Uterus (tissue), 4 donors: ENCODE measurements around the gene F2RL3. TPM values are rescaled to one million over a fixed set of nuclear protein-coding genes. Genes with fewer than 3 reads are reported as not detected.

Experiments used
- DNase-seq, 2 donors: peaks; one replicate each; pipeline ENCODE4 v3.0.0-alpha.2; 2019 to 2020
- H3K27ac ChIP-seq, 2 donors: fragments of 200-600 bp; sonication (generic); 1 replicate in 1 of 2; 2 replicates in 1 of 2; pipeline ENCODE4 v1.5.1; 2016 to 2018
- H3K27me3 ChIP-seq, 2 donors: fragments of 200-600 bp; sonication (generic); one replicate each; pipeline ENCODE4 v1.5.1; 2018 to 2019; ENCODE audit warnings: control low read depth in 1 of 2
- H3K36me3 ChIP-seq, 2 donors: fragments of 200-600 bp; sonication (generic); one replicate each; pipeline ENCODE4 v1.5.1; 2019; ENCODE audit warnings: control low read depth in 1 of 2
- H3K4me1 ChIP-seq, 2 donors: fragments of 200-600 bp; sonication (generic); one replicate each; pipeline ENCODE4 v1.5.1; 2018 to 2019; ENCODE audit warnings: control low read depth in 1 of 2
- H3K4me3 ChIP-seq, 2 donors: fragments of 200-600 bp; sonication (generic); 1 replicate in 1 of 2; 2 replicates in 1 of 2; pipeline ENCODE4 v1.5.1; 2018 to 2019; ENCODE audit warnings: mild to moderate bottlenecking in 1 of 2
- H3K9me3 ChIP-seq, 2 donors: fragments of 200-600 bp; sonication (generic); one replicate each; pipeline ENCODE4 v1.5.1; 2019; ENCODE audit warnings: control low read depth in 1 of 2
- POLR2A ChIP-seq, 2 donors: fragments of 450-650 bp; IDR thresholded peaks; one replicate each; pipeline ENCODE4 v1.6.1; 2016; ENCODE audit warnings: antibody characterized with exemption in 2 of 2, mild to moderate bottlenecking in 1 of 2, moderate library complexity in 1 of 2
- intact Hi-C: fragments of 100-400 bp; cut with DNase I; formaldehyde crosslinking; loops from one replicate; pipeline ENCODE4 v1.15.1; 2023; ENCODE audit warnings: low total_unique reads
- total RNA-seq, 4 donors: library from RNA; depleted of rRNA in 3 of 4; stranded (reverse); fragments of >200 nt in 3 of 4; gene quantifications; one replicate each; pipeline versions ENCODE4 v1.1.0 to v1.2.4, GENCODE V29; 2014 to 2023
- TF ChIP-seq, protein P1 (sequence below), 4 experiments: fragments of 200-600 bp in 2 of 4; fragments of 450-650 bp in 2 of 4; sonication (generic) in 2 of 4; IDR thresholded peaks; one replicate each; pipeline ENCODE4 v1.5.1; 2016 to 2019; ENCODE audit warnings: antibody characterized with exemption in 4 of 4, mild to moderate bottlenecking in 2 of 4, moderate library complexity in 1 of 4
- donor health status: DM: yes; HTN: yes; CAD: no.

The F2RL3 gene
- total RNA-seq, 4 donors from 2014 or later = 0.07 to 20.0 (median 6.3) TPM

DNA sequence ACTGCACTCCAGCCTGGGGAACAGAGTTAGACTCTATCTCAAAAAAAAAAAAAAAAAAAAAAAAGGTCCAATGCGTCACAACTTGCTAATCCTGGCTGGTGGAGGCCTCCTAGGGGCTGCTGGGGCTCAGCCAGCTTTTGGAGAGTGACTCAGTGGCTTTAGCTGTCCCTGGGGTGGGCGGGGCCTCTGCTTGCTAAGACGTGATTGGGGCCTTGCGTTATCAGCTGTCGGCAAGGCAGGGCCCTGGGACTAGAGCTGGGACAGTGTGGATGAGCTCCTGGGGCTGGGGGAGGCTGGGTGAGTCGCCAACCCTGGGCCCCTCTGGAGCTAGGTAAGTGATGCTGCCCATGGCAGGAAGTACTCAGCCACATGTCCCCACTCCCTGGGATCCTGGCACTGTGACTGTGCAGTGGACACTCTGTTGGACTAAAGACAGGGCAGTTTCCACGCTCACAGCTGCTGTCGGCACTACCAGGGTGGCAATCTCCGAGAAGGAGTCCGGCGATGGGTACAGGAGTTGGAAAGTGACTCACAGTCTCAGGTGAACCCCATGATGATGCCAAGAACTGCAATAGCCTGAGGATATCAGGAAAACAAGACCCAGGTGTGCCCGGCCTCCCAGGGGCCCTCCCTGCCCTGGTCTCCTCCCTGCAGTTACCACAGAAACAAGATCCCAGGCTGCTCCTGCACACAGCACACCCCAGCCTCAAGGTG, 32.2 kb downstream of the F2RL3 start:
- DNase-seq = no peak
- no peak overlapping the region for H3K27ac ChIP-seq
- H3K4me1 ChIP-seq = no peaks in the 10 kb centered on the region
- H3K27me3 ChIP-seq = no peaks in the 10 kb centered on the region
- no peaks in the 10 kb centered on the region for H3K9me3 ChIP-seq
- TF ChIP-seq POLR2A (IDR thresholded peaks at IDR 0.05) = no peak
- TF ChIP-seq, protein P1, sequence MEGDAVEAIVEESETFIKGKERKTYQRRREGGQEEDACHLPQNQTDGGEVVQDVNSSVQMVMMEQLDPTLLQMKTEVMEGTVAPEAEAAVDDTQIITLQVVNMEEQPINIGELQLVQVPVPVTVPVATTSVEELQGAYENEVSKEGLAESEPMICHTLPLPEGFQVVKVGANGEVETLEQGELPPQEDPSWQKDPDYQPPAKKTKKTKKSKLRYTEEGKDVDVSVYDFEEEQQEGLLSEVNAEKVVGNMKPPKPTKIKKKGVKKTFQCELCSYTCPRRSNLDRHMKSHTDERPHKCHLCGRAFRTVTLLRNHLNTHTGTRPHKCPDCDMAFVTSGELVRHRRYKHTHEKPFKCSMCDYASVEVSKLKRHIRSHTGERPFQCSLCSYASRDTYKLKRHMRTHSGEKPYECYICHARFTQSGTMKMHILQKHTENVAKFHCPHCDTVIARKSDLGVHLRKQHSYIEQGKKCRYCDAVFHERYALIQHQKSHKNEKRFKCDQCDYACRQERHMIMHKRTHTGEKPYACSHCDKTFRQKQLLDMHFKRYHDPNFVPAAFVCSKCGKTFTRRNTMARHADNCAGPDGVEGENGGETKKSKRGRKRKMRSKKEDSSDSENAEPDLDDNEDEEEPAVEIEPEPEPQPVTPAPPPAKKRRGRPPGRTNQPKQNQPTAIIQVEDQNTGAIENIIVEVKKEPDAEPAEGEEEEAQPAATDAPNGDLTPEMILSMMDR (IDR thresholded peaks at IDR 0.05) = no peak
- no peaks in the 10 kb centered on the region for H3K36me3 ChIP-seq
- intact Hi-C loops = no loop called here
- no peak overlapping the region for H3K4me3 ChIP-seq

DNA sequence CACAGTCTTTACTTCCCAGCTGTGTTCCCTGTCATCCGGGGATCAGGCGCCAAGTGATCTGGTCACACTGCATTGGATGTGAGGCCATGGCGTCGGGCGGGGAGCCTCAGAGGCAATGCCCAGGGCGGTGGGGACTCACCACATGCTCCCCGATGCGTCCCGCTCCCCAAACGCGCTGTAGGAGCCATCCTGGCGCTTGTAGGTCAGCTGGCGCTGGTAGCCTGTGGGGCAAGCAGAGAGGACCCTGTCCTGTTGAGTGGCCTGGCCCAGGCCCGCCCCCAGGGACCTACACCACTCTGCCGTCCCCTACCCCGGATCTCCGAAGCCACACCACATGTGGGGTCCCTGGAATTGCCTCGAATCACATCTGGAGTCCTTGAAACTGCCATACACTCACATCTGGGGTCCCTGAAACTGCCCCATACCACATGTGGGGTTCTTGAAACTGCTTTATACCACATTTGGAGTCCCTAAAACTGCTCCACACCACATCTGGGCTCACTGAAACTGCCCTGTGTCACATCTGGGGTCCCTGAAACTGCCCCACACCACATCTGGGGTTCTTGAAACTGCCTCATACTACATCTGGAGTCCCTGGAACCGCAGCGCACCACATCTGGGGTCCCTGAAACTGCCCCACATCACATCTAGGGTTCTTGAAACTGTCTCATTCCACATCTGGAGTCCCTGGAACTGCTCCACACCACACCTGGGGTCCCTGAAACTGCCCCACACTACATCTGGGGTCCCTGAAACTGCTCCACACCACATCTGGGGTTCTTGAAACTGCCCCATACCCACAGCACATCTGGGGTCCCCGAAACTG, 33.2 kb downstream of the F2RL3 start:
- Histone ChIP-seq H3K4me1 (no peaks in the 10 kb centered on the region), H3K27me3 (no peaks in the 10 kb centered on the region), H3K27ac (no peak overlapping the region), H3K4me3 (no peak overlapping the region), H3K36me3 (no peaks in the 10 kb centered on the region), H3K9me3 (no peaks in the 10 kb centered on the region)
- no peak for DNase-seq
- intact Hi-C loops = no loop called here
- no peak for TF ChIP-seq POLR2A (IDR thresholded peaks at IDR 0.05)
- TF ChIP-seq, protein P1 (IDR thresholded peaks at IDR 0.05) = no peak

DNA sequence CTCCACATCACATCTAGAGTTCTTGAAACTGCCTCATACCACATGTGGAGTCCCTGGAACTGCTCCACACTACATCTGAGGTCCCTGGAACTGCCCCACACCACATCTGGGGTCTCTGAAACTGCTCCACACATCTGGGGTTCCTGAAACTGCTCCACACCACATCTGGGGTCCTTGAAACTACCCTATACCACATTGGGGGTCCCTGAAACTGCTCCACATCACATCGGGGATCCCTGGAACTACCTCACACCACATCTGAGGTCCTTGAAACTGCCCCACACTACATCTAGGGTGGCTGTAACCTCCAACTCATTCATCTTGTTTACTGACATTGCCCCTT, 33.8 kb downstream of the F2RL3 start:
- no peak for DNase-seq
- intact Hi-C loops = no loop called here
- no peaks in the 10 kb centered on the region for H3K9me3 ChIP-seq
- TF ChIP-seq, protein P1 (IDR thresholded peaks at IDR 0.05) = no peak
- H3K36me3 ChIP-seq = no peaks in the 10 kb centered on the region
- no peak overlapping the region for H3K4me3 ChIP-seq
- no peaks in the 10 kb centered on the region for H3K27me3 ChIP-seq
- no peak overlapping the region for H3K27ac ChIP-seq
- H3K4me1 ChIP-seq = no peaks in the 10 kb centered on the region

DNA sequence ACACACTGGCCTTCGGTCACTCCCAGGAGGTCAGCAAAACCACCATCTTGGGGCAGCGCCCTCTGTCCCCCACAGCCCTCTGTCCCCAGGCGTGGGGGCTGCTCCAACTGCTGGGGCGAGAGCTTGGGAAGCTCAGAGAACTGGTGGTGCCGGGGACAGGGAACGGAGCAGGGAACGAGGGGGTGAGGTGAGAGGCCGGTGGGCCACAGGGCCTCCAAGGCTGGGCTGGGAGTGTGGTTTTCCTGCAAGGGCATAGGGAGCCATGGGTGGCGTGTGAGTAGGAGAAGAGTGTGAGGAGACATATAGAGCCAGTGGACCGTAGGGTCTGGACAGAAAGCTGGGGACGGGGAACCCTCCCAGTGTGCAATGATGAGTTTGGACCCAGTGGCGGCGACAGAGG, 34.1 kb downstream of the F2RL3 start:
- DNase-seq = no peak
- Histone ChIP-seq H3K9me3 (no peaks in the 10 kb centered on the region), H3K27me3 (no peaks in the 10 kb centered on the region), H3K36me3 (no peaks in the 10 kb centered on the region), H3K27ac (no peak overlapping the region), H3K4me3 (no peak overlapping the region), H3K4me1 (no peaks in the 10 kb centered on the region)
- TF ChIP-seq POLR2A (IDR thresholded peaks at IDR 0.05) = no peak
- TF ChIP-seq, protein P1 (IDR thresholded peaks at IDR 0.05) = no peak
- intact Hi-C loops = no loop called here

DNA sequence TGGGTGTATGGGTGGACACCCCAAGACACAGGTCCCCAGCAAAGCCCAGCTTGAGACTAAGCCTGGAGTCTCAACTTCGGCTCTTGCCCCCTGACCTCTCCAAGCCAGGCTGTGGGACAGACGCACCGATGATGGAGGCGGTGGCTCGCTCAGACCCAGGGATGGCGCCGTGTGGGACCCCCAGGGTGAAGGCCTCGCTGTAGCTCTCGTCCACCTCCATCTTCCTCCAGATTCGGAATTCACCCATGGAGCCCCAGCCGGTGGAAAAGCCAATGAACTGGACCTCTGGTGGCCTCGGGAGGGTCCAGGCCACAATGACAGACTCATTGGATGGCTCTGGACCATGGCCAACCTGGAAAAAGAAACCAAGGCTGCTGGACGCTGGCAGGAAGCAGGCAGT, 39.1 kb downstream of the F2RL3 start:
- no peak overlapping the region for H3K4me3 ChIP-seq
- no peak for TF ChIP-seq POLR2A (IDR thresholded peaks at IDR 0.05)
- TF ChIP-seq, protein P1 (IDR thresholded peaks at IDR 0.05) = no peak
- no peaks in the 10 kb centered on the region for H3K4me1 ChIP-seq
- no peaks in the 10 kb centered on the region for H3K9me3 ChIP-seq
- intact Hi-C loops = no loop called here
- no peaks in the 10 kb centered on the region for H3K36me3 ChIP-seq
- H3K27me3 ChIP-seq = no peaks in the 10 kb centered on the region
- DNase-seq = no peak
- H3K27ac ChIP-seq = no peak overlapping the region
